AG10803 (cell line): ENCODE measurements around the gene DHRSX.

Experiments
- DNase-seq: peaks from one replicate; pipeline ENCODE4 v3.0.0; 2010; ENCODE audit warnings: low read depth
- H3K4me3 ChIP-seq: 2 replicates; pipeline ENCODE4 v1.5.1; 2011; ENCODE audit warnings: mild to moderate bottlenecking, low read length, control low read depth
- CTCF ChIP-seq: conservative IDR thresholded peaks from 2 replicates; pipeline ENCODE4 v1.5.1; 2011; ENCODE audit warnings: mild to moderate bottlenecking, low read length, control low read depth, inconsistent platforms

Gene DHRSX

GRCh38 chrX:2311501-2311900 lies 189.3 kb downstream of the DHRSX start:
- H3K4me3 ChIP-seq: no peak overlapping the region
- DNase-seq: no peak
- TF ChIP-seq CTCF: no peak

GRCh38 chrX:2301901-2302300 lies 198.9 kb downstream of the DHRSX start:
- H3K4me3 ChIP-seq: no peak overlapping the region
- no peak for TF ChIP-seq CTCF
- DNase-seq: no peak

GRCh38 chrX:2299871-2300270 lies 200.9 kb downstream of the DHRSX start:
- no peak for TF ChIP-seq CTCF
- no peak overlapping the region for H3K4me3 ChIP-seq
- no peak for DNase-seq

GRCh38 chrX:2286731-2287130 lies 214.0 kb downstream of the DHRSX start:
- TF ChIP-seq CTCF: no peak
- no peak overlapping the region for H3K4me3 ChIP-seq
- DNase-seq: no peak

GRCh38 chrX:2284601-2285000 lies 216.2 kb downstream of the DHRSX start:
- no peak for DNase-seq
- TF ChIP-seq CTCF: no peak
- no peak overlapping the region for H3K4me3 ChIP-seq

- no peak overlapping the region for H3K4me3 ChIP-seq
Observed at GRCh38 chrX:2284133-2284532, 216.6 kb downstream of the DHRSX start.

More at GRCh38 chrX:2284133-2284532, 216.6 kb downstream of the DHRSX start:
- no peak for DNase-seq
- TF ChIP-seq CTCF: no peak
